A549 treated with AZD2906 at 1 μM for 4 hours (cell line): ENCODE data around the gene HOXD13. TPM values are rescaled to one million over a fixed set of nuclear protein-coding genes. Genes with fewer than 3 reads are reported as not detected.

ENCODE experiments used
- total RNA-seq: library from RNA; stranded (reverse); fragments of 200-300 nt; extraction: Qiagen RNA extraction; gene quantifications from 5 replicates; pipeline ENCODE4 v1.2.3, GENCODE V29; 2022

HOXD13 gene
- total RNA-seq = 0.07 to 0.27 TPM (median 0.18 TPM) in 5 replicates

GRCh38 chr2:176092270-176093144 is at the start of gene HOXD13:
TSS of gene HOXD13 (plus strand) at chr2:176092721. CDS start at chr2:176092891, 170 bp downstream.

DNA sequence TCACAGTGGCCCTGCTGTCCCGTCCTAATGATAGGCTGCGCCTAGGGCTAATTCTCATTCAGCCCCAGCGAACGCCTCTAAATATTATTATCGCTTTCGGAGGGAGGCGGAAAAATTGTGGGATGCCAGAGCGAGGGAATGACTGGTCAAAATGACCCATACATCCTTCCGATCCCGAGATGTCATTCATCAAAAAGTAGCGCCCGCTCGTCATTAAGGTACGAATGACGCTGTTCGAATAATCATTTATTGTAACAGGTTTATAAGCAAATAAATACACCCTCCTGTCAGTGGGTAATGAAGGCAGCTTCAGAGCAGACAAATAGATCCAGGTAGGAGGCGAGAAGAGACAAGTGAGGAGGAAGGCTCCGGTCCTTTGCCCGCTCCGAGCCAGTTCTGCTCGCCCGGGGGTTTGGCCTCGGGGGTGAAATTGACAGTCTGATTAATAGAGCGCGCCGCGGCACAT is 8.7 kb upstream of the HOXD13 start, which contains the start of gene EVX2:
TSS of gene EVX2 (minus strand) at position 167 of the 466 bp plus-strand sequence. CDS start 186 bp downstream, outside the sequence.

GRCh38 chr2:176099728-176100546 is 7.4 kb downstream of the HOXD13 start, which contains the start of gene HOXD12:
TSS of gene HOXD12 (plus strand) at chr2:176099795. CDS start at chr2:176099802, 7 bp downstream.

GRCh38 chr2:176106581-176107539 is 14.3 kb downstream of the HOXD13 start, which contains the start of gene HOXD11:
TSS of gene HOXD11 (plus strand) at chr2:176107280. CDS start at chr2:176107356, 76 bp downstream.

DNA sequence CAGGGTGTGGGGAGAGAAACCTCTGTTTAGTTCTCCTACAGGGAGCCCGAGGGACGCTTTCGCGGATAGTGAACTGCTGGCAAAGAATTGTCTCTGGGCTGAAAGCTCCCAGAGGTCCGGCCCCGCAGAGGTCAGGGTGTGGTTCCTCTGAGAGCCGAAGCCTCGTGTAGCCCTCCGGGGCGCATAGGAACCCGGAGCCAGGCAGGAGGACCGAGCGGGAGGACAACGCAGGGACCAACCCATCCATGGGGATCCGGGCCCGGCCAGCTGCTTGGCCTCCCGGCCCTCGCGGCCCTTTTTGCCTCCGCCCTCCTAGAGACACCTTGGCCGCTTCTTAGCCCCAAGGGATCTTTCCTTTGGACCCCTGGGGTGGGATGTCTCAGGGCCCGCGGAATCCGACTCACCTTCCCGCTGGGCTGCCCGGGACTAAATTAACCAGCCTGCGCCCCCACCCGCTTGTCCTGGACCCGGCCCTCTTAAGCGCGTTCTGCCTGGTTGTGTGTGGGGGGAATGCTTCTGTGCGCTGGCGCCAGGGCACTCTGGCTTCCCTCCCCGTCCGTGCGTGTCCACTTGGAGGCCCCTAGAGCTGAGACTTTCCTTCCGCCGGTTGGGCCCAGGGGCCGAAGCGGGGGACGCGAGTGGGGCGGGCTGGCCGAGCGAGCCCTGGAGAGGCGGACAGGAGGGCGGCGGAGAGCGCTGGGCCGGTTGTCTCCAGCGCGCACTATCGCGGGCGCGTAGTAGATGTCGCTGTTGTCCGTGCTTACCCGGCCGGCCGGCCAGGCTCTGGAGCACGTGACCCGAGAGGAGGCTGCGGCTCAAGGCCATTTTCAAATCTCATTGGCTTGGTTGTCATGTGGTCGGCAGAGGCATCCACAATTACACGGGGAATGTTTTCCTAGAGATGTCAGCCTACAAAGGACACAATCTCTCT is 23.6 kb downstream of the HOXD13 start, which contains the start of gene HOXD10:
TSS of gene HOXD10 (plus strand) at position 896 of the 931 bp plus-strand sequence. CDS start 56 bp downstream, outside the sequence.

GRCh38 chr2:176122683-176123410 is 30.3 kb downstream of the HOXD13 start, which contains the start of gene HOXD9:
TSS of gene HOXD9 (plus strand) at chr2:176122719. CDS start at chr2:176122769, 50 bp downstream.

DNA sequence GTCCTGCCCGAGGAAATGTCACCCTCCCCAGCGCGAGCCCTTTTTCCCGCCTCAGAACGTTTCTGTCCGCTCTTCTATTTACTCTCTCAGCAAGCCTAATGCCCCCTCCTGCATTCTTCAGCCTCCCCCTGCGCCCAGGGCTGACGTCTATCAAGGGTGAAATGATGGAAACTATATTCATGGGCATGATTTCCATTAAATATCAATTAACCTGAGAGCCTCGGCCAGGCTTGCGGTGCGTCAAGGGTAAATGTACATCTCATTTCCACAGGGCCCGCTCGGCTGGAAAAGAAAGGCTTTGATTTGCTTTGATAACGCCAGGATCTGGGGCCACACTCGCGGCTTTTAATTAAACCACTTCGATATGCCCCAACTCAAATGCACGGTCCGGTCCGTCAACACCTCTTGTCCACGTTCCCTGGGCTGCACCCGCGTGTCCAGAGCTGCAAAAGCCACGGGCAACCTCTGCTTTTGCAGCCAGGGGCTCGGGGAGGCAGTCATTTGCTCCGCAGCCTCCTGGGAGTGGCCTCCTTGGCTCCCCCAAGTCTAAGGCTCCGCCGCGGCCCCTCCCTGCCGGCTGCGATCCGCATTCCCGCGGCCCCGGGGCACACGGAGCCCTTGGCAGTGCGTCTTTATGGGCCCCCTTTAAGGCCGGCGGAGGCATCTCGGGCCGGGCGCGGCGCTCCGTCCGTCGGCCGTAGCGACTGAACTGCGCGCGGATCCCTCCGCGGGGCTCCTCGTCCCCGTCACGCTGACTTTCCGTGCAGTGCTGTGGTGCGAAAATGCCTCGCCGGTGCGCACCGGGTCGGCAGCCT is 36.7 kb downstream of the HOXD13 start, which contains the start of gene HOXD8:
TSS of gene HOXD8 (plus strand) at position 724 of the 815 bp plus-strand sequence. CDS start 662 bp downstream, outside the sequence.

Other genes with a start within 250 kb of the HOXD13 start
- 10.8 to 15.0 TPM (median 12.9 TPM) in 5 replicates for gene LNPK, start 90.5 kb upstream of the HOXD13 start, total RNA-seq
- gene EVX2, start 8.8 kb upstream of the HOXD13 start, total RNA-seq = 0.01 TPM in 1 of 5 replicates, not detected in the others
- gene HOXD12, start 7.1 kb downstream of the HOXD13 start, total RNA-seq = not detected in 5 replicates
- 5.2 to 6.9 TPM (median 6.5 TPM) in 5 replicates for gene HOXD11, start 14.6 kb downstream of the HOXD13 start, total RNA-seq
- gene HOXD10, start 24.1 kb downstream of the HOXD13 start, total RNA-seq = 4.4 to 5.7 TPM (median 5.2 TPM) in 5 replicates
- 0.83 to 1.6 TPM (median 1.2 TPM) in 5 replicates for gene HOXD9, start 30.0 kb downstream of the HOXD13 start, total RNA-seq
- gene HOXD8, start 37.0 kb downstream of the HOXD13 start, total RNA-seq = 5.0 to 6.2 TPM (median 5.3 TPM) in 5 replicates
- gene HOXD4, start 58.8 kb downstream of the HOXD13 start, total RNA-seq = 0.15 to 0.52 TPM (median 0.38 TPM) in 5 replicates
- gene HOXD3, start 64.6 kb downstream of the HOXD13 start, total RNA-seq = 0.06 to 0.16 TPM (median 0.09 TPM) in 5 replicates
- gene HOXD1, start 95.9 kb downstream of the HOXD13 start, total RNA-seq = 0.08 to 0.27 TPM (median 0.26 TPM) in 5 replicates
- 38.4 to 40.7 TPM (median 40.0 TPM) in 5 replicates for gene MTX2, start 176.7 kb downstream of the HOXD13 start, total RNA-seq